Esophagus muscularis mucosa (tissue), 4 donors: Measurements from ENCODE around the gene C1orf116. TPM values are rescaled to one million over a fixed set of nuclear protein-coding genes. Genes with fewer than 3 reads are reported as not detected.
A peak's percentile ranks its signal among the peaks of the same experiment; 100 is the strongest.

Experiments used
- DNase-seq: peaks from one replicate; pipeline ENCODE4 v3.0.0-alpha.2; 2017; ENCODE audit errors: extremely low spot score
- H3K27ac ChIP-seq, 4 donors: fragments of 200-600 bp; sonication (generic); replicated peaks in 1 of 4; 1 replicate in 3 of 4; 2 replicates in 1 of 4; pipeline ENCODE4 v1.5.1; 2016 to 2019; ENCODE audit warnings: mild to moderate bottlenecking in 1 of 4
- H3K27me3 ChIP-seq, 4 donors: fragments of 200-600 bp; sonication (generic); one replicate each; pipeline versions ENCODE4 v1.5.1 to v1.6.0; 2016 to 2019
- H3K36me3 ChIP-seq, 4 donors: fragments of 200-600 bp; sonication (generic); one replicate each; pipeline ENCODE4 v1.5.1; 2016 to 2019
- H3K4me1 ChIP-seq, 4 donors: fragments of 200-600 bp; sonication (generic); one replicate each; pipeline ENCODE4 v1.5.1; 2016 to 2019
- H3K4me3 ChIP-seq, 4 donors: fragments of 200-600 bp; sonication (generic); 1 replicate in 2 of 4; 2 replicates in 2 of 4; pipeline ENCODE4 v1.5.1; 2016 to 2019; ENCODE audit warnings: mild to moderate bottlenecking in 4 of 4, moderate library complexity in 1 of 4
- H3K9me3 ChIP-seq, 4 donors: fragments of 200-600 bp; sonication (generic); 1 replicate in 3 of 4; 2 replicates in 1 of 4; pipeline ENCODE4 v1.5.1; 2016 to 2019
- CTCF ChIP-seq, 3 experiments: fragments of 200-600 bp in 2 of 3; fragments of 450-650 bp in 1 of 3; sonication (generic) in 2 of 3; IDR thresholded peaks; one replicate each; pipeline ENCODE4 v1.5.1; 2017 to 2019; ENCODE audit warnings: antibody characterized with exemption in 3 of 3, mild to moderate bottlenecking in 2 of 3, moderate library complexity in 1 of 3
- EP300 ChIP-seq: sonication (generic); formaldehyde crosslinking; IDR thresholded peaks from one replicate; pipeline ENCODE4 v1.6.1; 2017; ENCODE audit warnings: antibody characterized with exemption
- POLR2A ChIP-seq: fragments of 450-650 bp; IDR thresholded peaks from one replicate; pipeline ENCODE4 v1.6.1; 2017; ENCODE audit warnings: antibody characterized with exemption, moderate library complexity, mild to moderate bottlenecking, low read depth
- POLR2AphosphoS5 ChIP-seq, 2 donors: sonication (generic); formaldehyde crosslinking; IDR thresholded peaks; one replicate each; pipeline ENCODE4 v1.6.1; 2017; ENCODE audit warnings: antibody characterized with exemption in 2 of 2
- WGBS: methylation state at CpG from one replicate; pipeline ENCODE4 v1.1.5; 2018; 5-methylcytosine and 5-hydroxymethylcytosine counted together
- intact Hi-C: fragments of 100-400 bp; cut with DNase I; formaldehyde crosslinking; loops from one replicate; pipeline ENCODE4 v1.15.1; 2023
- total RNA-seq, 4 donors: library from RNA; depleted of rRNA; stranded (reverse); fragments of >200 nt; gene quantifications; one replicate each; pipeline versions ENCODE4 v1.1.0 to v1.2.1, GENCODE V29; 2016

Gene C1orf116
- total RNA-seq, 4 donors from 2014 or later, result under 0.01 to 0.32 (median 0.17) TPM

- Histone ChIP-seq H3K36me3 (no peaks in the 10 kb centered on the region), H3K9me3 (no peaks in the 10 kb centered on the region), H3K27ac (no peak overlapping the region), H3K4me1 (peaks cover 0 to 4% (median 2%) of the 10 kb centered on the region in 4 donors), H3K27me3 (peaks cover 0 to 3% (median 0%) of the 10 kb centered on the region in 4 donors), H3K4me3 (no peak overlapping the region)
- TF ChIP-seq POLR2A (no peak), POLR2AphosphoS5 (IDR thresholded peaks at IDR 0.05) (no peak), CTCF (IDR thresholded peaks at IDR 0.05) (no peak), EP300 (no peak)
- WGBS, result 97% methylated on average over 2 of the region's 2 CpGs
- intact Hi-C loops, result no loop called here
- no peak for DNase-seq
Observed at GRCh38 chr1:207010726-207011125, 21.8 kb downstream of the C1orf116 start.

- H3K27ac ChIP-seq, result no peak overlapping the region
- no peak for DNase-seq
- WGBS, result 74% methylated on average over 7 of the region's 7 CpGs
- peaks cover 0 to 4% (median 2%) of the 10 kb centered on the region in 4 donors for H3K4me1 ChIP-seq
- TF ChIP-seq POLR2A (no peak), EP300 (no peak), CTCF (IDR thresholded peaks at IDR 0.05) (no peak), POLR2AphosphoS5 (IDR thresholded peaks at IDR 0.05) (no peak)
- intact Hi-C loops, result no loop called here
- peaks cover 0 to 3% (median 0%) of the 10 kb centered on the region in 4 donors for H3K27me3 ChIP-seq
- H3K4me3 ChIP-seq, result no peak overlapping the region
- no peaks in the 10 kb centered on the region for H3K36me3 ChIP-seq
- no peaks in the 10 kb centered on the region for H3K9me3 ChIP-seq
Observed at GRCh38 chr1:207009945-207010344, 22.6 kb downstream of the C1orf116 start.

GRCh38 chr1:207009182-207009850 is 23.2 kb downstream of the C1orf116 start:
- H3K27ac ChIP-seq, result no peak overlapping the region
- peaks cover 0 to 3% (median 0%) of the 10 kb centered on the region in 4 donors for H3K27me3 ChIP-seq
- intact Hi-C loops, result no loop called here
- no peaks in the 10 kb centered on the region for H3K9me3 ChIP-seq
- peaks cover 0 to 4% (median 2%) of the 10 kb centered on the region in 4 donors for H3K4me1 ChIP-seq
- no peaks in the 10 kb centered on the region for H3K36me3 ChIP-seq
- no peak overlapping the region for H3K4me3 ChIP-seq
- 92% methylated on average over 10 of the region's 10 CpGs for WGBS
- TF ChIP-seq POLR2AphosphoS5 (IDR thresholded peaks at IDR 0.05), result no peak
- TF ChIP-seq EP300, result no peak
- TF ChIP-seq CTCF (IDR thresholded peaks at IDR 0.05), result no peak
- no peak for TF ChIP-seq POLR2A
- no peak for DNase-seq

- 52% methylated on average over 5 of the region's 5 CpGs for WGBS
- DNase-seq, result no peak
- Histone ChIP-seq H3K4me1 (peaks cover 0 to 4% (median 2%) of the 10 kb centered on the region in 4 donors), H3K27ac (no peak overlapping the region), H3K27me3 (peaks cover 0 to 3% (median 0%) of the 10 kb centered on the region in 4 donors), H3K9me3 (no peaks in the 10 kb centered on the region), H3K4me3 (no peak overlapping the region), H3K36me3 (no peaks in the 10 kb centered on the region)
- TF ChIP-seq POLR2AphosphoS5 (IDR thresholded peaks at IDR 0.05) (peak in 1 of 2 donors; percentile 24), POLR2A (no peak)
- intact Hi-C loops, result no loop called here
Observed at GRCh38 chr1:207007352-207008033, 25.1 kb downstream of the C1orf116 start.

- Histone ChIP-seq H3K27me3 (peaks cover 0 to 3% (median 0%) of the 10 kb centered on the region in 4 donors), H3K4me1 (peaks cover 0 to 4% (median 2%) of the 10 kb centered on the region in 4 donors), H3K4me3 (no peak overlapping the region), H3K27ac (no peak overlapping the region), H3K36me3 (no peaks in the 10 kb centered on the region), H3K9me3 (no peaks in the 10 kb centered on the region)
- DNase-seq, result no peak
- no peak for TF ChIP-seq CTCF (IDR thresholded peaks at IDR 0.05)
- TF ChIP-seq EP300, result no peak
- TF ChIP-seq POLR2A, result no peak
- no peak for TF ChIP-seq POLR2AphosphoS5 (IDR thresholded peaks at IDR 0.05)
- WGBS, result 72% methylated on average over 3 of the region's 3 CpGs
- intact Hi-C loops, result no loop called here
Observed at GRCh38 chr1:207006914-207007313, 25.6 kb downstream of the C1orf116 start.
